ENCODE data around the gene NFIC. TPM values are rescaled to one million over a fixed set of nuclear protein-coding genes. Genes with fewer than 3 reads are reported as not detected.

The NFIC gene
- total and polyA plus RNA-seq, 4 donors: 12.8 to 100 (median 75.1) TPM

GRCh38 chr19:3360421-3361383 lies 5.7 kb upstream of the NFIC start:
- Histone ChIP-seq H3K4me3 (ENCODE audit: low read depth in 1 of 3, low read length in 3 of 3) (peak overlapping the region; percentile 71 to 97 (median 86)), H3K4me1 (ENCODE audit: control insufficient read depth in 4 of 4, insufficient read depth in 4 of 4, low read length in 3 of 4) (peaks cover 8 to 39% (median 30%) of the 10 kb centered on the region in 4 donors), H3K9me3 (ENCODE audit: control insufficient read depth in 4 of 4, low read length in 3 of 4) (no peaks in the 10 kb centered on the region), H3K36me3 (ENCODE audit: control insufficient read depth in 4 of 4, insufficient read depth in 3 of 4, low read depth in 1 of 4, low read length in 3 of 4) (no peaks in the 10 kb centered on the region), H3K27me3 (ENCODE audit: control insufficient read depth in 4 of 4, insufficient read depth in 4 of 4, low read length in 3 of 4) (no peaks in the 10 kb centered on the region), H3K9ac (ENCODE audit: low read depth in 1 of 2, low read length in 2 of 2) (peak overlapping the region; percentile 56 to 78), H3K27ac (ENCODE audit: low read depth in 1 of 2, low read length in 2 of 2) (peak overlapping the region; percentile 96 to 99)
- WGBS: under 1% methylated on average over 90 of the region's 90 CpGs
- TF ChIP-seq NR2F2 (IDR thresholded peaks at IDR 0.05) (no peak), HNF4G (IDR thresholded peaks at IDR 0.05) (no peak), RAD21 (IDR thresholded peaks at IDR 0.05) (peak; percentile 31 to 46), FOXA1 (IDR thresholded peaks at IDR 0.05) (no peak), HNF4A (conservative IDR thresholded peaks at IDR 0.05) (no peak), JUND (IDR thresholded peaks at IDR 0.05) (no peak), ZBTB33 (IDR thresholded peaks at IDR 0.05) (no peak), EGR1 (IDR thresholded peaks at IDR 0.05; ENCODE audit: low read depth in 2 of 2) (no peak), GABPA (IDR thresholded peaks at IDR 0.05 in 1 of 2, conservative IDR thresholded peaks at IDR 0.05 in 1 of 2) (no peak), FOXA2 (IDR thresholded peaks at IDR 0.05) (no peak), SP1 (IDR thresholded peaks at IDR 0.05) (no peak), TAF1 (conservative IDR thresholded peaks at IDR 0.05) (peak; percentile 64), YY1 (IDR thresholded peaks at IDR 0.05) (no peak), RXRA (IDR thresholded peaks at IDR 0.05) (peak in 1 of 2 donors; percentile 22)
- TF ChIP-seq, protein P1, sequence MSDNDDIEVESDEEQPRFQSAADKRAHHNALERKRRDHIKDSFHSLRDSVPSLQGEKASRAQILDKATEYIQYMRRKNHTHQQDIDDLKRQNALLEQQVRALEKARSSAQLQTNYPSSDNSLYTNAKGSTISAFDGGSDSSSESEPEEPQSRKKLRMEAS (IDR thresholded peaks at IDR 0.05): peak; percentile 38
- TF ChIP-seq, protein P2, sequence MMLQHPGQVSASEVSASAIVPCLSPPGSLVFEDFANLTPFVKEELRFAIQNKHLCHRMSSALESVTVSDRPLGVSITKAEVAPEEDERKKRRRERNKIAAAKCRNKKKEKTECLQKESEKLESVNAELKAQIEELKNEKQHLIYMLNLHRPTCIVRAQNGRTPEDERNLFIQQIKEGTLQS (IDR thresholded peaks at IDR 0.05): no peak
- TF ChIP-seq, protein P3, sequence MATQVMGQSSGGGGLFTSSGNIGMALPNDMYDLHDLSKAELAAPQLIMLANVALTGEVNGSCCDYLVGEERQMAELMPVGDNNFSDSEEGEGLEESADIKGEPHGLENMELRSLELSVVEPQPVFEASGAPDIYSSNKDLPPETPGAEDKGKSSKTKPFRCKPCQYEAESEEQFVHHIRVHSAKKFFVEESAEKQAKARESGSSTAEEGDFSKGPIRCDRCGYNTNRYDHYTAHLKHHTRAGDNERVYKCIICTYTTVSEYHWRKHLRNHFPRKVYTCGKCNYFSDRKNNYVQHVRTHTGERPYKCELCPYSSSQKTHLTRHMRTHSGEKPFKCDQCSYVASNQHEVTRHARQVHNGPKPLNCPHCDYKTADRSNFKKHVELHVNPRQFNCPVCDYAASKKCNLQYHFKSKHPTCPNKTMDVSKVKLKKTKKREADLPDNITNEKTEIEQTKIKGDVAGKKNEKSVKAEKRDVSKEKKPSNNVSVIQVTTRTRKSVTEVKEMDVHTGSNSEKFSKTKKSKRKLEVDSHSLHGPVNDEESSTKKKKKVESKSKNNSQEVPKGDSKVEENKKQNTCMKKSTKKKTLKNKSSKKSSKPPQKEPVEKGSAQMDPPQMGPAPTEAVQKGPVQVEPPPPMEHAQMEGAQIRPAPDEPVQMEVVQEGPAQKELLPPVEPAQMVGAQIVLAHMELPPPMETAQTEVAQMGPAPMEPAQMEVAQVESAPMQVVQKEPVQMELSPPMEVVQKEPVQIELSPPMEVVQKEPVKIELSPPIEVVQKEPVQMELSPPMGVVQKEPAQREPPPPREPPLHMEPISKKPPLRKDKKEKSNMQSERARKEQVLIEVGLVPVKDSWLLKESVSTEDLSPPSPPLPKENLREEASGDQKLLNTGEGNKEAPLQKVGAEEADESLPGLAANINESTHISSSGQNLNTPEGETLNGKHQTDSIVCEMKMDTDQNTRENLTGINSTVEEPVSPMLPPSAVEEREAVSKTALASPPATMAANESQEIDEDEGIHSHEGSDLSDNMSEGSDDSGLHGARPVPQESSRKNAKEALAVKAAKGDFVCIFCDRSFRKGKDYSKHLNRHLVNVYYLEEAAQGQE (IDR thresholded peaks at IDR 0.05): no peak
- TF ChIP-seq, protein P4, sequence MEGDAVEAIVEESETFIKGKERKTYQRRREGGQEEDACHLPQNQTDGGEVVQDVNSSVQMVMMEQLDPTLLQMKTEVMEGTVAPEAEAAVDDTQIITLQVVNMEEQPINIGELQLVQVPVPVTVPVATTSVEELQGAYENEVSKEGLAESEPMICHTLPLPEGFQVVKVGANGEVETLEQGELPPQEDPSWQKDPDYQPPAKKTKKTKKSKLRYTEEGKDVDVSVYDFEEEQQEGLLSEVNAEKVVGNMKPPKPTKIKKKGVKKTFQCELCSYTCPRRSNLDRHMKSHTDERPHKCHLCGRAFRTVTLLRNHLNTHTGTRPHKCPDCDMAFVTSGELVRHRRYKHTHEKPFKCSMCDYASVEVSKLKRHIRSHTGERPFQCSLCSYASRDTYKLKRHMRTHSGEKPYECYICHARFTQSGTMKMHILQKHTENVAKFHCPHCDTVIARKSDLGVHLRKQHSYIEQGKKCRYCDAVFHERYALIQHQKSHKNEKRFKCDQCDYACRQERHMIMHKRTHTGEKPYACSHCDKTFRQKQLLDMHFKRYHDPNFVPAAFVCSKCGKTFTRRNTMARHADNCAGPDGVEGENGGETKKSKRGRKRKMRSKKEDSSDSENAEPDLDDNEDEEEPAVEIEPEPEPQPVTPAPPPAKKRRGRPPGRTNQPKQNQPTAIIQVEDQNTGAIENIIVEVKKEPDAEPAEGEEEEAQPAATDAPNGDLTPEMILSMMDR (IDR thresholded peaks at IDR 0.05; ENCODE audit: low read depth, low read length, missing input control): no peak
- DNase-seq (ENCODE audit: low spot score): no peak
